H1 (cell line): ENCODE results near the gene ZNF385B. TPM values are rescaled to one million over a fixed set of nuclear protein-coding genes. Genes with fewer than 3 reads are reported as not detected.

Experiments
- CTCF ChIA-PET: fragments of 300-600 bp; sonication (Branson Sonifier 250); formaldehyde crosslinking; loops from one replicate; lab custom pipeline; 2021; ENCODE audit not compliant: partially characterized antibody; lab: Charles Lee
- POLR2A ChIA-PET: fragments of 300-600 bp; sonication (Branson Sonifier 250); formaldehyde crosslinking; loops from one replicate; lab custom pipeline; 2021; ENCODE audit warnings: inconsistent platforms; ENCODE audit not compliant: partially characterized antibody; lab: Charles Lee
- DNase-seq, 2 experiments: peaks; one replicate each; pipeline versions ENCODE4 v3.0.0 to v3.0.0-alpha.2; 2010 to 2022; ENCODE audit warnings: low spot score in 2 of 2, low read depth in 1 of 2, mixed read lengths in 1 of 2
- FAIRE-seq: peaks from 2 replicates; lab custom pipeline; 2011; peaks lifted over from hg19 to GRCh38; lab: Jason Lieb, UNC
- H2AFZ ChIP-seq: 2 replicates; pipeline ENCODE4 v1.8.1; 2012; ENCODE audit warnings: low read length, inconsistent platforms
- H2AK5ac ChIP-seq: 2 replicates; pipeline ENCODE4 v1.6.1; 2013; ENCODE audit warnings: low read depth, low read length
- H2BK120ac ChIP-seq: replicated peaks from 2 replicates; pipeline ENCODE3; 2013; ENCODE audit warnings: low read depth, low read length, inconsistent platforms
- H2BK12ac ChIP-seq: 2 replicates; pipeline ENCODE4 v1.6.1; 2013; ENCODE audit warnings: low read depth, low read length
- H2BK15ac ChIP-seq: 2 replicates; pipeline ENCODE4 v1.6.1; 2013; ENCODE audit warnings: low read length
- H2BK20ac ChIP-seq: 2 replicates; pipeline ENCODE4 v1.6.1; 2013; ENCODE audit warnings: low read length
- H2BK5ac ChIP-seq: 2 replicates; pipeline ENCODE4 v1.6.1; 2013; ENCODE audit warnings: low read depth, low read length
- H3K14ac ChIP-seq: 2 replicates; pipeline ENCODE4 v1.6.1; 2013; ENCODE audit warnings: inconsistent platforms; ENCODE audit not compliant: insufficient read length
- H3K18ac ChIP-seq: 2 replicates; pipeline ENCODE4 v1.6.1; 2013; ENCODE audit warnings: low read length; ENCODE audit errors: extremely low read depth
- H3K23ac ChIP-seq: 2 replicates; pipeline ENCODE4 v1.6.1; 2013; ENCODE audit warnings: inconsistent platforms; ENCODE audit not compliant: insufficient read length
- H3K23me2 ChIP-seq: 2 replicates; pipeline ENCODE4 v1.6.1; 2013; ENCODE audit warnings: low read depth, low read length
- H3K27ac ChIP-seq: 2 replicates; pipeline ENCODE4 v1.6.1; 2011; ENCODE audit warnings: low read depth, low read length, inconsistent platforms
- H3K27me3 ChIP-seq, 4 experiments: replicated peaks in 1 of 4; 1 replicate in 1 of 4; 2 replicates in 3 of 4; pipeline versions ENCODE4 v1.6.1 to v1.8.1; 2011 to 2013; ENCODE audit warnings: low read length in 3 of 4, mild to moderate bottlenecking in 3 of 4, inconsistent platforms in 2 of 4, mixed read lengths in 2 of 4, moderate library complexity in 1 of 4; ENCODE audit not compliant: control insufficient read depth in 3 of 4, insufficient read depth in 3 of 4; ENCODE audit errors: extremely low read depth in 1 of 4
- H3K36me3 ChIP-seq, 4 experiments: 2 replicates each; pipeline versions ENCODE4 v1.6.1 to v1.8.1; 2011 to 2013; ENCODE audit warnings: mild to moderate bottlenecking in 4 of 4, low read length in 3 of 4, moderate library complexity in 2 of 4, control low read depth in 1 of 4, inconsistent platforms in 1 of 4; ENCODE audit not compliant: insufficient read depth in 4 of 4, control insufficient read depth in 2 of 4
- H3K4ac ChIP-seq: replicated peaks from 2 replicates; pipeline ENCODE3; 2013; ENCODE audit warnings: low read length, low read depth, mixed read lengths, inconsistent platforms; ENCODE audit not compliant: insufficient read length
- H3K4me1 ChIP-seq, 4 experiments: replicated peaks in 1 of 4; 1 replicate in 1 of 4; 2 replicates in 3 of 4; pipeline versions ENCODE4 v1.6.1 to v1.8.1; 2011 to 2013; ENCODE audit warnings: low read length in 3 of 4, inconsistent platforms in 2 of 4, mixed read lengths in 1 of 4; ENCODE audit not compliant: insufficient read depth in 4 of 4, control insufficient read depth in 3 of 4
- H3K4me2 ChIP-seq, 2 experiments: 2 replicates each; pipeline versions ENCODE4 v1.6.1 to v1.8.1; 2011 to 2013; ENCODE audit warnings: low read depth in 2 of 2, low read length in 2 of 2, control low read depth in 1 of 2, inconsistent platforms in 1 of 2, mild to moderate bottlenecking in 1 of 2; ENCODE audit not compliant: insufficient read depth in 1 of 2
- H3K4me3 ChIP-seq, 4 experiments: fragments of 200-600, 300-600 bp in 1 of 4; sonication (generic), shearing (Covaris generic), sonication (Bioruptor Twin) in 1 of 4; 2 replicates each; pipeline versions ENCODE4 v1.5.1 to v1.8.1; 2011 to 2016; ENCODE audit warnings: low read length in 4 of 4, low read depth in 3 of 4, control low read depth in 2 of 4, inconsistent platforms in 2 of 4, mild to moderate bottlenecking in 2 of 4, mixed read lengths in 1 of 4, moderate library complexity in 1 of 4; ENCODE audit not compliant: insufficient read depth in 2 of 4; ENCODE audit errors: extremely low read depth in 1 of 4
- H3K56ac ChIP-seq: replicated peaks from 2 replicates; pipeline ENCODE3; 2013; ENCODE audit warnings: low read depth, mild to moderate bottlenecking, mixed read lengths, low read length, inconsistent platforms; ENCODE audit not compliant: insufficient read length
- H3K79me1 ChIP-seq: 2 replicates; pipeline ENCODE4 v1.6.1; 2013; ENCODE audit warnings: low read depth, low read length, control low read depth
- H3K79me2 ChIP-seq, 2 experiments: 2 replicates each; pipeline versions ENCODE4 v1.6.1 to v1.8.1; 2012 to 2013; ENCODE audit warnings: low read length in 2 of 2, mild to moderate bottlenecking in 2 of 2, inconsistent platforms in 1 of 2; ENCODE audit not compliant: insufficient read depth in 2 of 2, control insufficient read depth in 1 of 2
- H3K9ac ChIP-seq, 4 experiments: replicated peaks in 1 of 4; 1 replicate in 1 of 4; 2 replicates in 3 of 4; pipeline versions ENCODE4 v1.6.1 to v1.8.1; 2011 to 2013; ENCODE audit warnings: low read depth in 3 of 4, low read length in 3 of 4, control low read depth in 2 of 4, mild to moderate bottlenecking in 2 of 4, moderate library complexity in 2 of 4, inconsistent platforms in 1 of 4; ENCODE audit errors: extremely low read depth in 1 of 4
- H3K9me3 ChIP-seq, 2 experiments: 2 replicates each; pipeline versions ENCODE4 v1.6.1 to v1.8.1; 2012 to 2013; ENCODE audit warnings: mild to moderate bottlenecking in 2 of 2, moderate library complexity in 2 of 2, control low read depth in 1 of 2, inconsistent platforms in 1 of 2, low read depth in 1 of 2, low read length in 1 of 2, mixed read lengths in 1 of 2; ENCODE audit not compliant: insufficient read depth in 2 of 2
- H4K20me1 ChIP-seq, 2 experiments: replicated peaks in 1 of 2; 2 replicates each; pipeline versions ENCODE3 to v1.8.1; 2011 to 2013; ENCODE audit warnings: inconsistent platforms in 2 of 2, low read length in 2 of 2, mild to moderate bottlenecking in 1 of 2; ENCODE audit not compliant: insufficient read depth in 2 of 2, control insufficient read depth in 1 of 2
- H4K5ac ChIP-seq: 2 replicates; pipeline ENCODE4 v1.6.1; 2013; ENCODE audit warnings: low read length, low read depth, mixed read lengths, inconsistent platforms; ENCODE audit not compliant: insufficient read length
- H4K8ac ChIP-seq: 2 replicates; pipeline ENCODE4 v1.8.0; 2013; ENCODE audit warnings: mild to moderate bottlenecking, moderate library complexity, low read length, inconsistent platforms; ENCODE audit not compliant: insufficient read depth; ENCODE audit errors: extremely low read depth
- H4K91ac ChIP-seq: replicated peaks from 2 replicates; pipeline ENCODE3; 2013; ENCODE audit warnings: low read length, mixed read lengths, inconsistent platforms; ENCODE audit not compliant: insufficient read length
- BACH1 ChIP-seq: IDR thresholded peaks from 2 replicates; pipeline ENCODE4 v1.6.1; 2012; ENCODE audit warnings: low read length, improper control_type of control experiment
- BRCA1 ChIP-seq: IDR thresholded peaks from 2 replicates; pipeline ENCODE4 v1.6.1; 2012; ENCODE audit warnings: low read depth, low read length, improper control_type of control experiment
- CREB1 ChIP-seq: IDR thresholded peaks from 2 replicates; pipeline ENCODE4 v1.6.1; 2012; ENCODE audit warnings: inconsistent platforms
- CTBP2 ChIP-seq: IDR thresholded peaks from 2 replicates; pipeline ENCODE4 v1.7.0; 2011; ENCODE audit warnings: borderline replicate concordance, mild to moderate bottlenecking, moderate library complexity, mixed read lengths, low read length; ENCODE audit not compliant: insufficient read depth, insufficient read length
- EP300 ChIP-seq, 2 experiments: IDR thresholded peaks; 1 replicate in 1 of 2; 2 replicates in 1 of 2; pipeline ENCODE4 v1.6.1; 2011 to 2012; ENCODE audit warnings: low read depth in 2 of 2, low read length in 2 of 2, mild to moderate bottlenecking in 2 of 2, borderline replicate concordance in 1 of 2, inconsistent platforms in 1 of 2, moderate library complexity in 1 of 2
- KDM1A ChIP-seq: fragments of 200-600, 300-600 bp; sonication (generic); IDR thresholded peaks from 2 replicates; pipeline ENCODE4 v1.7.1; 2016; ENCODE audit warnings: mild to moderate bottlenecking, low read length, borderline replicate concordance
- RBBP5 ChIP-seq: IDR thresholded peaks from 2 replicates; pipeline ENCODE4 v1.7.1; 2012; ENCODE audit warnings: low read depth, mild to moderate bottlenecking, inconsistent platforms, low read length, moderate library complexity, borderline replicate concordance
- SAP30 ChIP-seq: fragments of 300-600 bp; sonication (generic); IDR thresholded peaks from 2 replicates; pipeline ENCODE4 v1.7.1; 2012; ENCODE audit warnings: low read length, moderate library complexity, mild to moderate bottlenecking, inconsistent platforms; ENCODE audit not compliant: insufficient read depth, insufficient replicate concordance
- SP1 ChIP-seq: IDR thresholded peaks from 2 replicates; pipeline ENCODE4 v1.6.1; 2011; ENCODE audit warnings: low read depth, low read length
- SRF ChIP-seq: IDR thresholded peaks from 2 replicates; pipeline ENCODE4 v1.6.1; 2011; ENCODE audit warnings: mild to moderate bottlenecking, low read depth, low read length, moderate library complexity
- TEAD4 ChIP-seq: IDR thresholded peaks from 2 replicates; pipeline ENCODE4 v1.6.1; 2012; ENCODE audit warnings: low read depth, low read length, inconsistent platforms, mixed read lengths
- WGBS, 2 experiments: shearing (Covaris generic) in 1 of 2; methylation state at CpG; one replicate each; pipeline versions ENCODE4 v1.1.6 to v1.1.7; 2013 to 2015; ENCODE audit warnings: low lambda C conversion rate in 2 of 2, mixed read lengths in 2 of 2, inconsistent platforms in 1 of 2, low coverage in 1 of 2, missing lambda C conversion rate in 1 of 2; ENCODE audit not compliant: insufficient replicate concordance in 2 of 2, insufficient coverage in 1 of 2, insufficient read length in 1 of 2; ENCODE audit errors: extremely low coverage in 1 of 2, missing lambda C conversion rate in 1 of 2; 5-methylcytosine and 5-hydroxymethylcytosine counted together
- polyA plus RNA-seq, 7 experiments: library from polyadenylated mRNA; depleted of rRNA in 3 of 7; stranded (reverse) in 5 of 7; unstranded in 2 of 7; fragments of >200 nt in 5 of 7; fragments of 200-250 nt in 2 of 7; gene quantifications; 1 replicate in 5 of 7; 2 replicates in 1 of 7; 4 replicates in 1 of 7; pipeline versions ENCODE4 v1.2.1 to v1.2.3, GENCODE V29; 2011 to 2013; ENCODE audit warnings: missing spikeins in 2 of 7, mixed read lengths in 2 of 7
- total RNA-seq: library from RNA; stranded (reverse); fragmentation: NEBNext Ultra II Directional; extraction: Animal tissue kit (Norgen Biotek cat#: 25700); gene quantifications from 2 replicates; pipeline ENCODE4 v1.2.1, GENCODE V29; 2021

ZNF385B gene
- total and polyA plus RNA-seq, 2 of the 8 experiments (the other 6 are each of a cell fraction or from before 2014, with no cell fraction given) = 1.1 to 3.7 TPM

DNA sequence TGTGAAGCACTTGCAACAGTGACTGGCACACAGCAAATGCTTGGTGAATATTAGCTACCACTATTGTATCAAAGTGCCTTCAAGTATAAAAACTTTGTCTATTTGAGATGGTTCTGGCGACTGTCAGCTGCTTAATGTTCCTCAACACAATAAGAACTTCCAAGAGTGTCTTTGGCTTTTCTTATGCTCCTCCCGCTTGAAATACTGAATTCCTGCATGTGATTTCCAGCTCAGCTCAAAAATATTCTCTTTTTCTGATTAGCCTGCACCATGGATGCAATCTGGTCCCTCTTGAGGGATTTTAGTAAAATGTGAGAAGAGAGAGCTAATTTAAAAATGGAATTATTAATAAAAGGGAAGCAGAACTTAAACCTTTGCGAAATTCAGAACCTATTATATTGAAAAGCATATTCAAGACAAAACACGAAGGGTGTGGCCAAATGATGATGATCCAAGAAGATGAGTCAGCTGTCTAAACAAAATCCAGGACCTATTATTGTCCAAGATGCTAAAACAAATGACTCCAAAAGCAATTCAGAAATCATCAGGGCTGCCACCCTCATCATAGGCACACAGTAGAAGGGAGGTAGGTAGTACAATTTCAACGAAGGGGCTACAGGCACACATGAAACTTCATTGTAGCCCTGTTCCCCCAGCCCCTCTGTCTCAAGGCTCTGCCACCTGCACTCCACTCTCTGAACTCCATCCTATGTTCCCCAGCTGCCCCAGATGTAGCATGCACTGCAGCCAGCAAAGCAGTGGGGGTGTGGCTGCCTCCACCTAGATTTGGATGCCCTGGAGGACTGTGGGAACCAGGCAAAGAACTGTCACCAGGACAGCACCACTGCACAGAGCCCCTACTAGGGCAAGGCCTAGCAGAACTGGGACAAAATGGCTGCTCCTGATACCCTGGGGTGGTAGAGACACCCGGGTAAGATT, 190.1 kb downstream of the ZNF385B start:
- H3K56ac ChIP-seq = no peak overlapping the region
- no peaks in the 10 kb centered on the region for H3K9me3 ChIP-seq
- H3K4me1 ChIP-seq = no peaks in the 10 kb centered on the region
- H3K79me1 ChIP-seq = no peaks in the 10 kb centered on the region
- H2BK12ac ChIP-seq = no peak overlapping the region
- H2BK5ac ChIP-seq = no peak overlapping the region
- H4K20me1 ChIP-seq = no peaks in the 10 kb centered on the region
- H4K5ac ChIP-seq = no peak overlapping the region
- H3K23me2 ChIP-seq = no peaks in the 10 kb centered on the region
- DNase-seq (no peak), FAIRE-seq (no peak)
- no peak overlapping the region for H3K4me3 ChIP-seq
- WGBS, 2 experiments = 78% methylated on average over 6 of the region's 6 CpGs; no CpG with 5 or more reads in 1 of the 2 experiments
- no peak overlapping the region for H3K9ac ChIP-seq
- no peak overlapping the region for H3K4me2 ChIP-seq
- POLR2A ChIA-PET = no interaction called here
- no peak overlapping the region for H2BK20ac ChIP-seq
- CTCF ChIA-PET = interaction anchor here (0.6 to 0.7 kb wide), 4 partner anchors 19 to 383 kb away, joined by 3 to 4 read pairs (median 3); no protein-coding TSS in a partner anchor
- no peak overlapping the region for H4K91ac ChIP-seq
- no peak overlapping the region for H2BK15ac ChIP-seq
- no peak overlapping the region for H2AFZ ChIP-seq
- no peak overlapping the region for H3K27ac ChIP-seq
- H3K23ac ChIP-seq = no peak overlapping the region
- H3K36me3 ChIP-seq = no peaks in the 10 kb centered on the region
- H4K8ac ChIP-seq = no peak overlapping the region; the same call in 1 of the 2 replicates
- H3K18ac ChIP-seq = no peak overlapping the region
- H3K14ac ChIP-seq = no peak overlapping the region
- no peak overlapping the region for H2BK120ac ChIP-seq
- H2AK5ac ChIP-seq = no peak overlapping the region
- no peak overlapping the region for H3K4ac ChIP-seq
- H3K79me2 ChIP-seq = no peaks in the 10 kb centered on the region
- no peaks in the 10 kb centered on the region for H3K27me3 ChIP-seq
- TF ChIP-seq BACH1 (no peak), BRCA1 (no peak), CTBP2 (no peak), KDM1A (no peak), SAP30 (no peak), SRF (no peak), TEAD4 (no peak), EP300 (IDR thresholded peaks at IDR 0.05; ENCODE audit: borderline replicate concordance in 1 of 2, low read depth in 2 of 2, low read length in 2 of 2) (no peak), RBBP5 (no peak), SP1 (no peak), CREB1 (no peak)
